ENCODE results near the gene LRRC56. TPM values are rescaled to one million over a fixed set of nuclear protein-coding genes. Genes with fewer than 3 reads are reported as not detected.
A peak's percentile ranks its signal among the peaks of the same experiment; 100 is the strongest.

The LRRC56 gene
- total RNA-seq, 5 donors from 2014 or later (not counting 1 experiment from before 2014, with no cell fraction given) = 3.4 to 6.1 (median 5.6) TPM

DNA sequence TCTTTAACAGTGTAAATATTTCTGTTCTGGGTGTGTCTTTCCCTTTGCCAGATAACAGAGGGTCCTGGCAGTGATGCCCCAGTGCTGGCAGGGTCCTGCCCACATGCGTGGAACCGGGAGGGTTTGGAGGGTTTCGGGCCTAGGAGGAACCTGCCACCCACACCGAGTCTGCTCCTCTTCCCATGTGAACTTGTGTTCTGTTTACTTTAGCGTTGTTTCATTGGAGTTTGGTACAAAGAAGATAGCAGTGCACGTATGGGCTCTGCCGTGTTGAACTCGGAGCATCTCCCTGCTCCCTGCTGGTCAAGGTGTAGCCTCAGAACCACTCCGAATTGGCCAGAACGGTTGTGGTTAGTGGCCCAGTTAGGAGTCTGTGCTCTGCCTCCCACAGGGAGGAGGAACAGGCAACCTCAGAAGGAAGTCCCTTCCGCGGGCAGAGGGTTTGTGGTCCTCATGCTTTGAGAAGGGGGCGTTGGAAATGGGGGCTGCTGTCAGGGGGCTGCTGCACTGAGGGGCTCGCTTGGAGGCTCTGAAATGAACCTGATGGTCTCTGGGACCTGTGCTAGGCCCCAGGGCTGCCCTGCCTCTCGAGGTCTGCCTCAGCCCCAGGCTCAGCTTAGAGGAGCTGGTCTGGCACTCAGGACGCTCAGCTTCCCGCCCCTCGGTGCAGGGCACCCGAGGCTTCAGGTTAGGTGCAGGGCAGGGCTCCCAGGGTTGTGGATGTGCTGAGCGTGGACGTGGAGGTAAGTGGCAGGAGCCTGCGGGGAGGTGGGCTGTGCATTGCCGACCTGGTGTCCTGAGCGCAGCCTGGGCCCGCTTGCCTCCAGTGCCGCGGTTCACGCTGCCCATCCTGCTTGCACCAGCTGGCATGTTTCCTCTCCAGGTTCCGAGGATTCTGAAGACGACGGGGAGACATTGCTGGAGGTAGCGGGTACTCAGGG, 49.3 kb downstream of the LRRC56 start:
- Mint-ChIP-seq H3K36me3 (peaks cover 26% of the 10 kb centered on the region), H3K9me3 (no peaks in the 10 kb centered on the region)
- H3K27ac ChIP-seq (ENCODE audit: low read length) = peak overlapping the region; percentile 68

GRCh38 chr11:587546-587945, 50.2 kb downstream of the LRRC56 start:
- 83% methylated on average over 4 of the region's 8 CpGs for WGBS (ENCODE audit: insufficient coverage)
- Mint-ChIP-seq H3K9me3 (no peaks in the 10 kb centered on the region), H3K27me3 (no peaks in the 10 kb centered on the region), H3K36me3 (peaks cover 29% of the 10 kb centered on the region), H3K4me1 (peaks cover 28 to 34% (median 33%) of the 10 kb centered on the region in 3 donors), H3K4me3 (peak overlapping the region; percentile 69 to 80 (median 77)), H3K27ac (peak overlapping the region; percentile 99)
- Histone ChIP-seq H3K36me3 (ENCODE audit: control insufficient read depth in 2 of 2, extremely low read depth in 1 of 2, insufficient read depth in 1 of 2, low read length in 1 of 2) (peaks cover 14 to 66% of the 10 kb centered on the region in 2 donors), H3K27me3 (replicated peaks in 1 of 2; ENCODE audit: control insufficient read depth in 2 of 2, extremely low read depth in 1 of 2, insufficient read depth in 2 of 2, low read length in 1 of 2) (no peaks in the 10 kb centered on the region), H3K9me3 (no peaks in the 10 kb centered on the region), H3K4me3 (ENCODE audit: control insufficient read depth in 1 of 2, extremely low read depth in 1 of 2, low read length in 1 of 2) (no peak overlapping the region), H3K27ac (ENCODE audit: low read length) (peak overlapping the region; percentile 68), H3K4me1 (ENCODE audit: control insufficient read depth in 1 of 2, extremely low read depth in 1 of 2, insufficient read depth in 2 of 2, low read length in 2 of 2) (peaks cover 5 to 32% of the 10 kb centered on the region in 2 experiments)
- ATAC-seq (replicated peaks in 1 of 4) (peak in 1 of 4 experiments; percentile 4), DNase-seq (no peak)
- POLR2A ChIA-PET = interaction anchor here in 1 of 2 donors (0.6 kb wide), 1 partner anchor 28 kb away, joined by 4 read pairs; the partner anchor contains the start of gene IRF7
- CTCF ChIA-PET = interaction anchor here in 1 of 2 donors (2.3 kb wide), 1 partner anchor 33 kb away, joined by 9 read pairs; no protein-coding TSS in a partner anchor

More for the DNA sequence above, 49.3 kb downstream of the LRRC56 start:
- Mint-ChIP-seq H3K27ac (peak overlapping the region; percentile 99), H3K4me1 (peaks cover 32 to 39% (median 36%) of the 10 kb centered on the region in 3 donors), H3K27me3 (no peaks in the 10 kb centered on the region), H3K4me3 (no peak overlapping the region)
- WGBS (ENCODE audit: insufficient coverage) = 93% methylated on average over 26 of the region's 32 CpGs
- ChIA-PET POLR2A (no interaction called here), CTCF (no interaction called here)
- peaks cover 13 to 66% of the 10 kb centered on the region in 2 donors for H3K36me3 ChIP-seq (ENCODE audit: control insufficient read depth in 2 of 2, extremely low read depth in 1 of 2, insufficient read depth in 1 of 2, low read length in 1 of 2)
- no peak for ATAC-seq (replicated peaks in 1 of 4)
- H3K9me3 ChIP-seq = no peaks in the 10 kb centered on the region
- H3K4me1 ChIP-seq (ENCODE audit: control insufficient read depth in 1 of 2, extremely low read depth in 1 of 2, insufficient read depth in 2 of 2, low read length in 2 of 2) = peaks cover 5 to 35% of the 10 kb centered on the region in 2 experiments
- no peak for DNase-seq
- H3K4me3 ChIP-seq (ENCODE audit: control insufficient read depth in 1 of 2, extremely low read depth in 1 of 2, low read length in 1 of 2) = no peak overlapping the region
- H3K27me3 ChIP-seq (replicated peaks in 1 of 2; ENCODE audit: control insufficient read depth in 2 of 2, extremely low read depth in 1 of 2, insufficient read depth in 2 of 2, low read length in 1 of 2) = no peaks in the 10 kb centered on the region

GRCh38 chr11:587978-588380, 50.7 kb downstream of the LRRC56 start:
- H3K27me3 Mint-ChIP-seq = no peaks in the 10 kb centered on the region
- ATAC-seq (replicated peaks in 1 of 4) = peak; percentile 92 to 98 (median 94)
- peak; percentile 43 to 89 (median 67) for DNase-seq
- H3K4me3 Mint-ChIP-seq = peak overlapping the region; percentile 69 to 80 (median 77)
- peak overlapping the region; percentile 99 for H3K27ac Mint-ChIP-seq
- POLR2A ChIA-PET = interaction anchor here (0.6 kb wide), 2 partner anchors 28 to 173 kb away, joined by 3 to 4 read pairs; partner anchors contain the start of gene IRF7 (in 1 of the 2)
- no peaks in the 10 kb centered on the region for H3K9me3 Mint-ChIP-seq
- peaks cover 28 to 34% (median 33%) of the 10 kb centered on the region in 3 donors for H3K4me1 Mint-ChIP-seq
- Histone ChIP-seq H3K27me3 (replicated peaks in 1 of 2; ENCODE audit: control insufficient read depth in 2 of 2, extremely low read depth in 1 of 2, insufficient read depth in 2 of 2, low read length in 1 of 2) (no peaks in the 10 kb centered on the region), H3K4me3 (ENCODE audit: control insufficient read depth in 1 of 2, extremely low read depth in 1 of 2, low read length in 1 of 2) (no peak overlapping the region), H3K27ac (ENCODE audit: low read length) (peak overlapping the region; percentile 68), H3K4me1 (ENCODE audit: control insufficient read depth in 1 of 2, extremely low read depth in 1 of 2, insufficient read depth in 2 of 2, low read length in 2 of 2) (peaks cover 5 to 32% of the 10 kb centered on the region in 2 experiments), H3K36me3 (ENCODE audit: control insufficient read depth in 2 of 2, extremely low read depth in 1 of 2, insufficient read depth in 1 of 2, low read length in 1 of 2) (peaks cover 14 to 70% of the 10 kb centered on the region in 2 donors), H3K9me3 (no peaks in the 10 kb centered on the region)
- 0% methylated on average over 4 of the region's 6 CpGs for WGBS (ENCODE audit: insufficient coverage)
- peaks cover 31% of the 10 kb centered on the region for H3K36me3 Mint-ChIP-seq
- CTCF ChIA-PET = interaction anchor here (0.7 to 2.3 kb wide), 2 partner anchors 33 to 41 kb away, joined by 3 to 9 read pairs; no protein-coding TSS in a partner anchor

DNA sequence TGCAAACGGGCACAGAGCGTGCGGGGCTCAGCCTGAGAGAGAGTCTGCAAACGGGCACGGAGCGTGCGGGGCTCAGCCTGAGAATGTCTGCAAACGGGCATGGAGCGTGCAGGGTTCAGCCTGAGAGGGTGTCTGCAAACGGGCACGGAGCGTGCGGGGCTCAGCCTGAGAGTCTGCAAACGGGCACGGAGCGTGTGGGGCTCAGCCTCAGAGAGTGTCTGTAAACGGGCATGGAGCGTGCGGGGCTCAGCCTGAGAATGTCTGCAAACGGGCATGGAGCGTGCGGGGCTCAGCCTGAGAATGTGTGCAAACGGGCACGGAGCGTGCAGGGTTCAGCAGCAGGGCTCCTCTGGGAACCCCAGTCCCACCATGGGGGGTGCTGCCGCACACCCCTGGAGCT, 52.5 kb downstream of the LRRC56 start:
- ChIA-PET CTCF (interaction anchor here in 1 of 2 donors (2.3 kb wide), 1 partner anchor 35 kb away, joined by 9 read pairs; no protein-coding TSS in a partner anchor), POLR2A (no interaction called here)
- Histone ChIP-seq H3K4me1 (ENCODE audit: control insufficient read depth in 1 of 2, extremely low read depth in 1 of 2, insufficient read depth in 2 of 2, low read length in 2 of 2) (peaks cover 5 to 32% of the 10 kb centered on the region in 2 experiments), H3K9me3 (no peaks in the 10 kb centered on the region), H3K4me3 (ENCODE audit: control insufficient read depth in 1 of 2, extremely low read depth in 1 of 2, low read length in 1 of 2) (no peak overlapping the region), H3K27ac (ENCODE audit: low read length) (no peak overlapping the region), H3K27me3 (replicated peaks in 1 of 2; ENCODE audit: control insufficient read depth in 2 of 2, extremely low read depth in 1 of 2, insufficient read depth in 2 of 2, low read length in 1 of 2) (no peaks in the 10 kb centered on the region), H3K36me3 (ENCODE audit: control insufficient read depth in 2 of 2, extremely low read depth in 1 of 2, insufficient read depth in 1 of 2, low read length in 1 of 2) (peaks cover 22 to 73% of the 10 kb centered on the region in 2 donors)
- 94% methylated on average over 26 of the region's 26 CpGs for WGBS (ENCODE audit: insufficient coverage)
- DNase-seq (no peak), ATAC-seq (replicated peaks in 1 of 4) (no peak)
- Mint-ChIP-seq H3K27ac (peak overlapping the region in 1 of 2 donors; percentile 55), H3K4me3 (no peak overlapping the region), H3K27me3 (no peaks in the 10 kb centered on the region), H3K9me3 (no peaks in the 10 kb centered on the region), H3K36me3 (peaks cover 32% of the 10 kb centered on the region), H3K4me1 (peaks cover 28 to 34% (median 30%) of the 10 kb centered on the region in 3 donors)

DNA sequence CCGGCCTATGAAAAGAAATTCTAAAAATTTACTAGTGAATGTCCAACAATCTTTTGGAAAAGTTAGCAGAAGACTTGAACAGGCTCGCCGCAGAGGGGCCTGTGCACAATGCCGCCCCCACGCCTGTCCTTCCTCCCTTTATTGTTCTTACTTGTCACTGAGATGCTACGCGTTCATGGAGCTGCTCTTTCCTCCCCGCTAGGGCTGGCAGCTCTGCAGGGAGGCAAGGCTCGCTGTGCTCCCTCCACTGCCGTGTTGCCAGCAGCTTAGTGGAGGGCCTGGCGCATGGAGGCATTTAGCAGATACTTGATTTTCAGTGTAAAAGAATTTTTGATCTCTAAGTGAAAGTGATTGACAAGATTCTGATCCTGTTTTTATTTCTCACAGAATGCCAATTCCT, 53.7 kb downstream of the LRRC56 start:
- peaks cover 31 to 34% (median 33%) of the 10 kb centered on the region in 3 donors for H3K4me1 Mint-ChIP-seq
- H3K27ac ChIP-seq (ENCODE audit: low read length) = no peak overlapping the region
- POLR2A ChIA-PET = no interaction called here
- H3K36me3 ChIP-seq (ENCODE audit: control insufficient read depth in 2 of 2, extremely low read depth in 1 of 2, insufficient read depth in 1 of 2, low read length in 1 of 2) = peaks cover 26 to 78% of the 10 kb centered on the region in 2 donors
- H3K27me3 Mint-ChIP-seq = no peaks in the 10 kb centered on the region
- no peak overlapping the region for H3K4me3 Mint-ChIP-seq
- H3K4me1 ChIP-seq (ENCODE audit: control insufficient read depth in 1 of 2, extremely low read depth in 1 of 2, insufficient read depth in 2 of 2, low read length in 2 of 2) = peaks cover 5 to 32% of the 10 kb centered on the region in 2 experiments
- peak overlapping the region in 1 of 2 donors; percentile 28 for H3K27ac Mint-ChIP-seq
- DNase-seq (no peak), ATAC-seq (replicated peaks in 1 of 4) (no peak)
- no peaks in the 10 kb centered on the region for H3K9me3 Mint-ChIP-seq
- H3K9me3 ChIP-seq = no peaks in the 10 kb centered on the region
- H3K4me3 ChIP-seq (ENCODE audit: control insufficient read depth in 1 of 2, extremely low read depth in 1 of 2, low read length in 1 of 2) = no peak overlapping the region
- peaks cover 32% of the 10 kb centered on the region for H3K36me3 Mint-ChIP-seq
- 82% methylated on average over 9 of the region's 11 CpGs for WGBS (ENCODE audit: insufficient coverage)
- no peaks in the 10 kb centered on the region for H3K27me3 ChIP-seq (replicated peaks in 1 of 2; ENCODE audit: control insufficient read depth in 2 of 2, extremely low read depth in 1 of 2, insufficient read depth in 2 of 2, low read length in 1 of 2)
- CTCF ChIA-PET = interaction anchor here in 1 of 2 donors (0.7 kb wide), 1 partner anchor 13 kb away, joined by 3 read pairs; no protein-coding TSS in a partner anchor

- Histone ChIP-seq H3K4me3 (ENCODE audit: control insufficient read depth in 1 of 2, extremely low read depth in 1 of 2, low read length in 1 of 2) (no peak overlapping the region), H3K4me1 (ENCODE audit: control insufficient read depth in 1 of 2, extremely low read depth in 1 of 2, insufficient read depth in 2 of 2, low read length in 2 of 2) (peaks cover 3 to 25% of the 10 kb centered on the region in 2 experiments), H3K36me3 (ENCODE audit: control insufficient read depth in 2 of 2, extremely low read depth in 1 of 2, insufficient read depth in 1 of 2, low read length in 1 of 2) (peaks cover 30 to 75% of the 10 kb centered on the region in 2 donors), H3K27ac (ENCODE audit: low read length) (no peak overlapping the region), H3K27me3 (replicated peaks in 1 of 2; ENCODE audit: control insufficient read depth in 2 of 2, extremely low read depth in 1 of 2, insufficient read depth in 2 of 2, low read length in 1 of 2) (no peaks in the 10 kb centered on the region), H3K9me3 (no peaks in the 10 kb centered on the region)
- H3K9me3 Mint-ChIP-seq = no peaks in the 10 kb centered on the region
- H3K36me3 Mint-ChIP-seq = peaks cover 31% of the 10 kb centered on the region
- POLR2A ChIA-PET = no interaction called here
- no peak overlapping the region for H3K4me3 Mint-ChIP-seq
- H3K27ac Mint-ChIP-seq = no peak overlapping the region
- DNase-seq = no peak
- over 99% methylated on average over 19 of the region's 22 CpGs for WGBS (ENCODE audit: insufficient coverage)
- H3K4me1 Mint-ChIP-seq = peaks cover 19 to 27% (median 23%) of the 10 kb centered on the region in 3 donors
- no peak for ATAC-seq (replicated peaks in 1 of 4)
- CTCF ChIA-PET = no interaction called here
- no peaks in the 10 kb centered on the region for H3K27me3 Mint-ChIP-seq
These were observed 55.2 kb downstream of the LRRC56 start for GRCh38 chr11:592501-592900.
